ENCODE results near the gene RANBP10.

GRCh38 chr16:67673712-67674580 is 132.4 kb downstream of the RANBP10 start:
- no peak for TF ChIP-seq SMAD1 (IDR thresholded peaks at IDR 0.05; ENCODE audit: low read depth, partially characterized antibody)
- TF ChIP-seq SUZ12 (IDR thresholded peaks at IDR 0.05; ENCODE audit: unreplicated experiment) = no peak
- TF ChIP-seq POLR2A (IDR thresholded peaks at IDR 0.05; ENCODE audit: low read depth, low read length) = no peak
- TF ChIP-seq CREM (IDR thresholded peaks at IDR 0.05; ENCODE audit: low read depth) = no peak
- no peak for TF ChIP-seq CTCF (IDR thresholded peaks at IDR 0.05 in 2 of 3, conservative IDR thresholded peaks at IDR 0.05 in 1 of 3; ENCODE audit: control insufficient read depth in 2 of 3, extremely low read depth in 1 of 3, insufficient read depth in 1 of 3, low read depth in 3 of 3, low read length in 3 of 3)
- no peak for TF ChIP-seq ATF3 (IDR thresholded peaks at IDR 0.05; ENCODE audit: borderline replicate concordance, extremely low read depth, low read depth, low read length)
- TF ChIP-seq EP300 (IDR thresholded peaks at IDR 0.05; ENCODE audit: borderline replicate concordance in 1 of 2, control insufficient read depth in 1 of 2, low read depth in 2 of 2, low read length in 2 of 2) = no peak
- no peak for TF ChIP-seq HDGF (IDR thresholded peaks at IDR 0.05)
